ENCODE data around the gene BMPR1A.
"Not testable (repeated sequence)": the region's sequence is repeated elsewhere in the genome, so short reads cannot be mapped to it uniquely, and the experiment has no call there.

Gene BMPR1A

GRCh38 chr10:86971232-86971991 lies 215.0 kb downstream of the BMPR1A start:
- peak; percentile 71 for DNase-seq

GRCh38 chr10:86972613-86973380 lies 216.4 kb downstream of the BMPR1A start:
- DNase-seq = no peak

GRCh38 chr10:86974484-86974883 lies 218.1 kb downstream of the BMPR1A start:
- DNase-seq = no peak

GRCh38 chr10:86976362-86977056 lies 220.1 kb downstream of the BMPR1A start:
- DNase-seq = no peak

- DNase-seq = not testable (repeated sequence)
Measured at GRCh38 chr10:86978457-86978856, 222.0 kb downstream of the BMPR1A start.

- DNase-seq = no peak
Measured at GRCh38 chr10:86979296-86979818, 222.9 kb downstream of the BMPR1A start.

- DNase-seq = no peak
Measured at GRCh38 chr10:86979977-86980448, 223.6 kb downstream of the BMPR1A start.

GRCh38 chr10:86981020-86981419 lies 224.6 kb downstream of the BMPR1A start:
- not testable (repeated sequence) for DNase-seq

- DNase-seq = no peak
Measured at GRCh38 chr10:86981716-86982115, 225.3 kb downstream of the BMPR1A start.
